SK-N-MC (cell line): ENCODE results near the gene CNPPD1.

Source experiments
- EZH2 ChIP-seq: fragments of 200-600 bp; sonication (generic); IDR thresholded peaks from one replicate; pipeline ENCODE4 v1.6.1; 2017; ENCODE audit warnings: antibody characterized with exemption
- FOXP2 ChIP-seq: optimal IDR thresholded peaks from 2 replicates; pipeline ENCODE3; 2011; ENCODE audit warnings: mild to moderate bottlenecking, moderate library complexity; ENCODE audit not compliant: insufficient read depth; ENCODE audit errors: extremely low read length, control extremely low read depth
- POLR2AphosphoS5 ChIP-seq: IDR thresholded peaks from 2 replicates; pipeline ENCODE4 v1.6.1; 2012; ENCODE audit warnings: mild to moderate bottlenecking, low read depth, low read length, borderline replicate concordance

DNA sequence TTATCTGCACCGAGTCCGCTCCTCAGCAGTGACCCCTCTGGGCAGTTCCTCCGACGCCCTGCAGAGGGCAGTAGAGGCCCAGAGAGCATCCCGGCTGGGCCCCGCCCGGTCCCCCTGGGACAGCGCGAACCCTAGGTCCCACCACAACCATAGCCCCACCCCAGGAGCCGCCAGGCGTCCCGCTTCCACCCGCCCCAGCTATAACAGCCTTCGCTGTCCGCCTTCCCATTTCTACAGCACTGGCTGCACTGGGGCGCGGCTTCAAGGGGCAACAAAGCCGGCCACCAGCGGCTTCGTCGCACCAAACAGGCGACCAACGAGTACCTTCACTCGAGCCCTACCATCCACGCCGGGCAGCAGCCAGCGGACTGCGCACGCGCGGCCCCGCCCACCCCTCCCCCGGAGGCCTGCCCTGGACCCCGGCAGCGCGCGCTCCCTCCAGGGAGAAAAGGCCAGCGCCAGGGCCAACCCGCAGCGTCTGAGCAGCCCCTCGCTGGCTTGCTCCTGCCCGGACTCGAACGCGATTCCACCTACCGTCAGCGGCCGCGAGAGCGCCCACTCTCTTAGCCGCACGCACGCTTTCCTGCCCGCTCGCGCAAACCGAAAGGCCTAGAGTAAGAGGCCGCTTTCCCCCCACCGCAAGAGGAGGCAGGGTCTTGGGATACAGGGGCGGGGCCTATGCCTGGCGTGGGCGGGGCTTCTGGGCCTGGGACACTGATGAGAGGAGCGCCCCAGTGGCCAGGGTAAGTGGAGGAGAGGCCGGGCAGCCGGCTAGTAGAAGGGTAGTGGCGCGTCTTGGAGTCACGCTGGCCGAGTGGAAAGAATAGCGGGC lies 16.3 kb downstream of the CNPPD1 start, which contains the start of gene NHEJ1:
- TF ChIP-seq EZH2 (no peak), POLR2AphosphoS5 (peak; percentile 94), FOXP2 (no peak)
